Measurements from ENCODE around the gene NME7. TPM values are rescaled to one million over a fixed set of nuclear protein-coding genes. Genes with fewer than 3 reads are reported as not detected.

Gene NME7
- total RNA-seq, 1 experiment from 2014 or later: 9.0 TPM

DNA sequence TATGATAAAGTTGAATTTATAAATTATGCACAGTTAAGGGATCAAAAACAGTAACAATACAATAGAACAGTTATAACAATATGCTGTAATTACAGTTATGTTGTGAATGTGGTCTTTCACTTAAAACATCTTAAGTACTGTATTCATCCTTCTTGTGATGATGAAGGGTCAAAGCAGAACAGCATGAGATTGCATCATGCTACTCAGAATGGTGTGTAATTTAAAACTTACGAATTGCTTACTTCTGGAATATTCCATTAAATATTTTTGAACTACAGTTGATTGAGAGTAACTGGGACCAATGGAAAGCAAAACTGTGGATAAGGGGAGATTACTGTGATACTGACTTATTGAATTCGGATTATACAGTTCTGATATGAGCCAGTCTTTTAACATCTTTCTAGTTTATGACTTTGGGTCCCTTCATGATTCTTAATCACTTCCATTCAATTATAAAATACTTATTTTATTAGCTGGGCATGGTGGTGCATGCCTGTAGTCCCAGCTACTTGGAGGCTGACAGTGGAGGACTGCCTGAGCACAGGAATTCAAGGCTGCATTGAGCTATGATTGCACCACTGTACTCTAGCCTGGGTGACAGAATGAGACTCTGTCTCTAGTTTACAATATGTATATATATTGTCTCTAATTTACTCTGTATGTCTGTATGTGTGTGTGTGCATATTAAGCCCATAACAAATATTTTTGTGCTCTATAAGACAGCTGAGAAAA, 217.9 kb downstream of the NME7 start:
- H3K4me1 ChIP-seq: peaks cover 47% of the 10 kb centered on the region
- no peak overlapping the region for H3K4me3 Mint-ChIP-seq (ENCODE audit: unreplicated experiment)
- peaks cover 10% of the 10 kb centered on the region for H3K9me3 Mint-ChIP-seq (ENCODE audit: unreplicated experiment)
- H3K27me3 Mint-ChIP-seq (ENCODE audit: insufficient read depth, unreplicated experiment): no peaks in the 10 kb centered on the region
- ChIA-PET CTCF (no interaction called here), POLR2A (no interaction called here)
- no peak for DNase-seq
- H3K27me3 ChIP-seq (replicated peaks; ENCODE audit: control insufficient read depth, insufficient read depth, low read length): no peaks in the 10 kb centered on the region
- H3K9me3 ChIP-seq: no peaks in the 10 kb centered on the region
- no peaks in the 10 kb centered on the region for H3K36me3 ChIP-seq (ENCODE audit: control insufficient read depth, insufficient read depth, low read length)
- TF ChIP-seq, protein P1, sequence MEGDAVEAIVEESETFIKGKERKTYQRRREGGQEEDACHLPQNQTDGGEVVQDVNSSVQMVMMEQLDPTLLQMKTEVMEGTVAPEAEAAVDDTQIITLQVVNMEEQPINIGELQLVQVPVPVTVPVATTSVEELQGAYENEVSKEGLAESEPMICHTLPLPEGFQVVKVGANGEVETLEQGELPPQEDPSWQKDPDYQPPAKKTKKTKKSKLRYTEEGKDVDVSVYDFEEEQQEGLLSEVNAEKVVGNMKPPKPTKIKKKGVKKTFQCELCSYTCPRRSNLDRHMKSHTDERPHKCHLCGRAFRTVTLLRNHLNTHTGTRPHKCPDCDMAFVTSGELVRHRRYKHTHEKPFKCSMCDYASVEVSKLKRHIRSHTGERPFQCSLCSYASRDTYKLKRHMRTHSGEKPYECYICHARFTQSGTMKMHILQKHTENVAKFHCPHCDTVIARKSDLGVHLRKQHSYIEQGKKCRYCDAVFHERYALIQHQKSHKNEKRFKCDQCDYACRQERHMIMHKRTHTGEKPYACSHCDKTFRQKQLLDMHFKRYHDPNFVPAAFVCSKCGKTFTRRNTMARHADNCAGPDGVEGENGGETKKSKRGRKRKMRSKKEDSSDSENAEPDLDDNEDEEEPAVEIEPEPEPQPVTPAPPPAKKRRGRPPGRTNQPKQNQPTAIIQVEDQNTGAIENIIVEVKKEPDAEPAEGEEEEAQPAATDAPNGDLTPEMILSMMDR (IDR thresholded peaks at IDR 0.05; ENCODE audit: insufficient read depth in 1 of 2, low read depth in 1 of 2, low read length in 1 of 2, severe bottlenecking in 1 of 2, unreplicated experiment in 1 of 2): no peak
- H3K4me1 Mint-ChIP-seq (ENCODE audit: low read depth, unreplicated experiment): peaks cover 23% of the 10 kb centered on the region
- H3K4me3 ChIP-seq (ENCODE audit: low read depth, low read length): no peak overlapping the region
- no peak overlapping the region for H3K27ac Mint-ChIP-seq (ENCODE audit: unreplicated experiment)
- H3K36me3 Mint-ChIP-seq (ENCODE audit: insufficient read depth, unreplicated experiment): no peaks in the 10 kb centered on the region
- BruUV-seq (replicated peaks): no TSS peak
- intact Hi-C loops (cut with micrococcal nuclease; ENCODE audit: unreplicated experiment): no loop called here

DNA sequence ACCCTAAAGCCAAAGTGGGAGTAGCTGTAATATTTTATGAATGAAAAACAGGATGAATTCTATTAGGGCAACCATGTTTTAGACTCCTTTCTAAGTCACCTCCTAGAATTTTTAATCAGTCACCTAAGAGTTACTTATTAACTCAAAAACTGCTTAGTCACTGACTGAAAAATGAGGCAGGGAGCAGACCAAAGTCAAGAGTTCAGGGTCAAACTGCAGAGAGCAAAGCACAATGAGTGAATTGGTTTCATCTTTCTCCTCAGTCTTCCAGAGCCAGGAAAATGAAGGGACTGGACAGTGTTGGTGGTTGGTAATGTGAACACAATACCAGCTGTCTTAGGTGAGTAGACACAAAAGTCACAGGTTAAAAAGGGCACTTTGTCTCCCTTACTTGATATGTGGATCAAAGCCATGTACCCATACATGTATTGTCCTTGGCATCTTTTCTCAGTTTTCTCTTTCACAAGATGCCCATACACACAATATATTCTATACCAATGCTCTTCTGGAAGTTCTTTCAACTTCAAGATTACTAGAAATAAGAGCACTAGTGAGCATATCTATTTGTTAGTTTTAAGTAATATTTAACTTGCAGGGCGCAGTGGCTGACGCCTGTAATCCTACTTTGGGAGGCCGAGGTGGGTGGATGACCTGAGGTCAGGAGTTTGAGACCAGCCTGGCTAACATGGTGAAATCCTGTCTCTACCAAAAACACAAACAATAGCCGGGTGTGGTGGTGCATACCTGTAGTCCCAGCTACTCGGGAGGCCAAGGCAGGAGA, 218.9 kb downstream of the NME7 start:
- no peak overlapping the region for H3K4me3 Mint-ChIP-seq (ENCODE audit: unreplicated experiment)
- peak in 1 of 2 experiments; percentile 39 for DNase-seq
- POLR2A ChIA-PET: no interaction called here

DNA sequence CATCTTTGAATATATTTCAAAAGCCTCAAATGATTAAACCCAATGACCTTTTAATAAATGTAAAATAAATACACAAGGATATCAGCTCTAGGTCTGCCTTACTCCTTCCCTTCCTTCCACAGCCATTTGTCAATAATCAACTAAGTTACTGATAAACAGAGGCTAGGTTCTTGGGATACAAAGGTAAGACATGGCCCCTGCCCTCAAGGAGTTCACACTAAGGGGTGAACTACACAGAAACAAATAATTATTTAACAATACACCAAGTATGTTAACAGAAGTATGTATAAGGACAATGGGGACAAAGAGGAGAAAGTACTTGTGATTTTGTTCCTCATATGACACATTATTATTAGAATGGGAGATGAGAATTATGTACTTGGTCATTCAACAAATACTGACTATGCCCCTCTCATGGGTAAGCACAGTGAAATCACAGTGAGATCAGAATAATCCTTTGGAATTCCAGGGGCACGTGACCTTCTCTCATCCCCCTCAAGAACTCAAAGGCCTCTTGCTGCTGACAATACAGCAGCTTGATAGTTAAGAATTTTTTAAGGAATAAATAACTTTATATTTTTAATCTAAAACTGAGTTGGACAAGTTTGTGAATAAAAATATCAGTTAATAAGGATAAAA, 220.9 kb downstream of the NME7 start:
- ChIA-PET CTCF (no interaction called here), POLR2A (no interaction called here)
- H3K9me3 ChIP-seq: no peaks in the 10 kb centered on the region
- H3K36me3 Mint-ChIP-seq (ENCODE audit: insufficient read depth, unreplicated experiment): peaks cover 8% of the 10 kb centered on the region
- H3K36me3 ChIP-seq (ENCODE audit: control insufficient read depth, insufficient read depth, low read length): no peaks in the 10 kb centered on the region
- DNase-seq: no peak
- H3K27me3 Mint-ChIP-seq (ENCODE audit: insufficient read depth, unreplicated experiment): no peaks in the 10 kb centered on the region
- peaks cover 49% of the 10 kb centered on the region for H3K4me1 ChIP-seq
- TF ChIP-seq, protein P1 (IDR thresholded peaks at IDR 0.05; ENCODE audit: insufficient read depth in 1 of 2, low read depth in 1 of 2, low read length in 1 of 2, severe bottlenecking in 1 of 2, unreplicated experiment in 1 of 2): no peak
- H3K27me3 ChIP-seq (replicated peaks; ENCODE audit: control insufficient read depth, insufficient read depth, low read length): no peaks in the 10 kb centered on the region
- peaks cover 23% of the 10 kb centered on the region for H3K4me1 Mint-ChIP-seq (ENCODE audit: low read depth, unreplicated experiment)
- BruUV-seq (replicated peaks): no TSS peak
- H3K4me3 Mint-ChIP-seq (ENCODE audit: unreplicated experiment): no peak overlapping the region
- no peaks in the 10 kb centered on the region for H3K9me3 Mint-ChIP-seq (ENCODE audit: unreplicated experiment)
- H3K4me3 ChIP-seq (ENCODE audit: low read depth, low read length): no peak overlapping the region
- H3K27ac Mint-ChIP-seq (ENCODE audit: unreplicated experiment): peak overlapping the region; percentile 42
- intact Hi-C loops (cut with micrococcal nuclease; ENCODE audit: unreplicated experiment): no loop called here

More for the DNA sequence above, 218.9 kb downstream of the NME7 start:
- TF ChIP-seq, protein P1 (IDR thresholded peaks at IDR 0.05; ENCODE audit: insufficient read depth in 1 of 2, low read depth in 1 of 2, low read length in 1 of 2, severe bottlenecking in 1 of 2, unreplicated experiment in 1 of 2): no peak
- Mint-ChIP-seq H3K27me3 (ENCODE audit: insufficient read depth, unreplicated experiment) (no peaks in the 10 kb centered on the region), H3K4me1 (ENCODE audit: low read depth, unreplicated experiment) (peaks cover 23% of the 10 kb centered on the region), H3K36me3 (ENCODE audit: insufficient read depth, unreplicated experiment) (no peaks in the 10 kb centered on the region), H3K27ac (ENCODE audit: unreplicated experiment) (peak overlapping the region; percentile 81), H3K9me3 (ENCODE audit: unreplicated experiment) (peaks cover 8% of the 10 kb centered on the region)
- H3K9me3 ChIP-seq: no peaks in the 10 kb centered on the region
- no peaks in the 10 kb centered on the region for H3K27me3 ChIP-seq (replicated peaks; ENCODE audit: control insufficient read depth, insufficient read depth, low read length)
- peaks cover 49% of the 10 kb centered on the region for H3K4me1 ChIP-seq
- H3K36me3 ChIP-seq (ENCODE audit: control insufficient read depth, insufficient read depth, low read length): no peaks in the 10 kb centered on the region
- intact Hi-C loops (cut with micrococcal nuclease; ENCODE audit: unreplicated experiment): no loop called here
- H3K4me3 ChIP-seq (ENCODE audit: low read depth, low read length): no peak overlapping the region
- BruUV-seq (replicated peaks): no TSS peak
- CTCF ChIA-PET: no interaction called here
